ENCODE data around the gene AKT1S1. TPM values are rescaled to one million over a fixed set of nuclear protein-coding genes. Genes with fewer than 3 reads are reported as not detected.

AKT1S1 gene
- total RNA-seq, 1 experiment from 2014 or later = 42.3 TPM

DNA sequence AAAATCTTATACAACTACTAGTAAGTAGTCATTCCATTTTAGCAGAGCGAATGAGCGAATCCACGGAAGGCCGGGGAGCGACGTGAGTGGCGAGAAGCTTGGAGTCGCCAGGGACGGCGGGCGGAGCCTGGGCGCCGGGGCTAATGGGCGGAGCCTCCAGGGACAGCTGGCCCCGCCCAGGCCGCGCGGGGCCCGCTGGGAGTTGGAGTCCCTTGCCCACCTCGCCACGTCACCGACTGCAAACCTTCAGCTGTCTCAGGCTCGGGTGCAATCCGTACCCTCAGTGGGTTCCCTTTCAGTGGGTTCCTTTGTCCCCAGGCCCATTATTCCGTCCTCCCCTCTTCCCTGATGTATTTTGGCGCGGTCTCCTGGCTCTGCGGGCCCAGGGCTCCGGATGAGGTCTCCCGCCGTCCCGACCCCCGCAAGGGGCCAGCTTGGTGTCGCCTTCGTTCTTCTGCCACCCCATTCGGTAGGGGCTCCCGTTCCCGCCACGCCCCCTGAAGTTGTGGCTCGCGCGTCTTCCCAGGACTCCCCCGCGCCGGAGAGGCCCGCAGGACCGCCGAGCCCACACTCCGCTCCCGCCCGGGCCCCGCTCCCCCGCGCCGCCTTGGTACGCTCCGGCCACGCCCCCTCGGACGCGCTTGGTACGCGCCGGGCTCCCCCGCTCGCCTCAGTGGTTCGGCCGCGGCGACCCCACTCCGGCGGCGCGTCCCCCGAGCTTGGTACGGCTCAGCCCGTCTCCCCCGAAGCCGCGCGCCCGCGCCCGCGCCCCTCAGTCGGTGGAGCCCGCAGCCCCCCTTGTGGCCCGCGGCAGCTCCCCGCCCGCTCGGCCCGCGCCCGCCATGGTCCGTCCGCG is 26.4 kb downstream of the AKT1S1 start, which contains the start of gene PTOV1:
Gene PTOV1, plus strand, starts transcription at position 673 of the 856 bp plus-strand sequence.
- Histone ChIP-seq H3K4me3 (ENCODE audit: low read length) (peak within 1 kb of the TSS; percentile 86), H3K9me3 (ENCODE audit: low read length) (no peaks in the 10 kb centered on the region), H4K20me1 (ENCODE audit: low read length) (peaks cover 29% of the 10 kb centered on the region; the same call in 1 of the 2 replicates), H3F3A (ENCODE audit: low read length, unreplicated experiment) (no peaks in the 10 kb centered on the region), H3K27ac (ENCODE audit: low read length) (peak within 1 kb of the TSS; percentile 91), H3K4me2 (ENCODE audit: low read length) (peak within 1 kb of the TSS; percentile 96), H3K4me1 (ENCODE audit: insufficient read depth, low read length) (peaks cover 37% of the 10 kb centered on the region), H3K27me3 (ENCODE audit: low read length) (no peaks in the 10 kb centered on the region), H3K9me2 (replicated peaks; ENCODE audit: low read length) (no peaks in the 10 kb centered on the region), H3K79me2 (ENCODE audit: low read length) (peaks cover 41% of the 10 kb centered on the region), H3K9ac (ENCODE audit: low read length) (peak within 1 kb of the TSS; percentile 89), H2AFZ (ENCODE audit: low read length) (peak within 1 kb of the TSS; percentile 89), H3K36me3 (ENCODE audit: low read depth, low read length) (peaks cover 8% of the 10 kb centered on the region; the same call in 1 of the 2 replicates)
- ATAC-seq (peak; percentile 75), DNase-seq (peak; percentile 97)
- ChIA-PET POLR2A (ENCODE audit: unreplicated experiment) (interaction anchor here (0.6 to 0.9 kb wide), 6 partner anchors 15 to 355 kb away, joined by 3 to 7 read pairs (median 3); partner anchors contain the start of genes ADM5, PNKP and RPS11), CTCF (interaction anchor here (0.9 kb wide), 1 partner anchor 19 kb away, joined by 3 read pairs; no protein-coding TSS in a partner anchor)
- intact Hi-C loops (cut with micrococcal nuclease) = loop anchor here (1.0 to 5.0 kb wide), 3 partner anchors 32 to 83 kb away; partner anchors contain the start of genes AP2A1, FUZ and MED25
- BruUV-seq (replicated peaks) = no TSS peak
- no peak for TF ChIP-seq EZH2 (IDR thresholded peaks at IDR 0.05; ENCODE audit: low read length, unreplicated experiment)
- TF ChIP-seq, protein P1, sequence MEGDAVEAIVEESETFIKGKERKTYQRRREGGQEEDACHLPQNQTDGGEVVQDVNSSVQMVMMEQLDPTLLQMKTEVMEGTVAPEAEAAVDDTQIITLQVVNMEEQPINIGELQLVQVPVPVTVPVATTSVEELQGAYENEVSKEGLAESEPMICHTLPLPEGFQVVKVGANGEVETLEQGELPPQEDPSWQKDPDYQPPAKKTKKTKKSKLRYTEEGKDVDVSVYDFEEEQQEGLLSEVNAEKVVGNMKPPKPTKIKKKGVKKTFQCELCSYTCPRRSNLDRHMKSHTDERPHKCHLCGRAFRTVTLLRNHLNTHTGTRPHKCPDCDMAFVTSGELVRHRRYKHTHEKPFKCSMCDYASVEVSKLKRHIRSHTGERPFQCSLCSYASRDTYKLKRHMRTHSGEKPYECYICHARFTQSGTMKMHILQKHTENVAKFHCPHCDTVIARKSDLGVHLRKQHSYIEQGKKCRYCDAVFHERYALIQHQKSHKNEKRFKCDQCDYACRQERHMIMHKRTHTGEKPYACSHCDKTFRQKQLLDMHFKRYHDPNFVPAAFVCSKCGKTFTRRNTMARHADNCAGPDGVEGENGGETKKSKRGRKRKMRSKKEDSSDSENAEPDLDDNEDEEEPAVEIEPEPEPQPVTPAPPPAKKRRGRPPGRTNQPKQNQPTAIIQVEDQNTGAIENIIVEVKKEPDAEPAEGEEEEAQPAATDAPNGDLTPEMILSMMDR (conservative IDR thresholded peaks at IDR 0.05; ENCODE audit: low read depth, low read length) = no peak
- TF ChIP-seq EZH2phosphoT487 (IDR thresholded peaks at IDR 0.05; ENCODE audit: borderline replicate concordance, low read length) = no peak

DNA sequence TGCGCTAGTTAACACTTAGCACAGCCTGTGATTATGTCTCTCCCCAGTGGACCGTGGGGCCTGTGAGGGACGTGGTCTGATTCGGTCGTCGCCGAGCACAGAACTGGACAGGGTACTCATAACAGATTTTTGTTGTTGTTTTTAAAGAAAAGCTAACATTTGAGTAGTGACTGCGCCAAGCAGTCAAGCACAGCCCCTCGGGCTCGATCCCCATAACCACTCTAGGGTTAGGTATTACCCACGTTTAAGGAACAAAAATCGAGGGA is 27.0 kb downstream of the AKT1S1 start:
- ATAC-seq (no peak), DNase-seq (no peak)
- Histone ChIP-seq H3K9ac (ENCODE audit: low read length) (peak overlapping the region; percentile 89), H3K79me2 (ENCODE audit: low read length) (peaks cover 41% of the 10 kb centered on the region), H2AFZ (ENCODE audit: low read length) (peak overlapping the region; percentile 89), H4K20me1 (ENCODE audit: low read length) (peaks cover 25% of the 10 kb centered on the region; the same call in 1 of the 2 replicates), H3K27me3 (ENCODE audit: low read length) (no peaks in the 10 kb centered on the region), H3F3A (ENCODE audit: low read length, unreplicated experiment) (no peaks in the 10 kb centered on the region), H3K9me2 (replicated peaks; ENCODE audit: low read length) (no peaks in the 10 kb centered on the region), H3K4me3 (ENCODE audit: low read length) (peak overlapping the region; percentile 86), H3K9me3 (ENCODE audit: low read length) (no peaks in the 10 kb centered on the region), H3K4me1 (ENCODE audit: insufficient read depth, low read length) (peaks cover 37% of the 10 kb centered on the region), H3K36me3 (ENCODE audit: low read depth, low read length) (peaks cover 3% of the 10 kb centered on the region; the same call in 1 of the 2 replicates), H3K27ac (ENCODE audit: low read length) (peak overlapping the region; percentile 91; the same call in 1 of the 2 replicates), H3K4me2 (ENCODE audit: low read length) (peak overlapping the region; percentile 93)
- TF ChIP-seq, protein P1 (conservative IDR thresholded peaks at IDR 0.05; ENCODE audit: low read depth, low read length) = no peak
- no peak for TF ChIP-seq EZH2 (IDR thresholded peaks at IDR 0.05; ENCODE audit: low read length, unreplicated experiment)
- no peak for TF ChIP-seq EZH2phosphoT487 (IDR thresholded peaks at IDR 0.05; ENCODE audit: borderline replicate concordance, low read length)
- POLR2A ChIA-PET (ENCODE audit: unreplicated experiment) = interaction anchor here (0.6 to 0.9 kb wide), 4 partner anchors 15 to 161 kb away, joined by 3 to 7 read pairs (median 3); partner anchors contain the start of genes ADM5 and PNKP
- intact Hi-C loops (cut with micrococcal nuclease) = loop anchor here (1.0 to 5.0 kb wide), 3 partner anchors 32 to 83 kb away; partner anchors contain the start of genes AP2A1, FUZ and MED25
- CTCF ChIA-PET = interaction anchor here (0.9 kb wide), 1 partner anchor 19 kb away, joined by 3 read pairs; no protein-coding TSS in a partner anchor
- BruUV-seq (replicated peaks) = no TSS peak

Data from PC-3 (cell line).